HCT116 (cell line): ENCODE data around the gene ABL1. TPM values are rescaled to one million over a fixed set of nuclear protein-coding genes. Genes with fewer than 3 reads are reported as not detected.

ENCODE experiments used
- ATAC-seq: fragments of 200-7000 bp; cut with Tn5 transposase; 2 replicates; pipeline ENCODE4 v1.9.1; 2020; ENCODE audit warnings: mild to moderate bottlenecking, moderate library complexity
- BruUV-seq: library from RNA; stranded (reverse); fragments of 400-500 nt; replicated peaks from 2 replicates; lab custom pipeline; 2021; lab: Mats Ljungman, UMichigan
- CTCF ChIA-PET: fragments of 300-600 bp; sonication (Branson Sonifier 250); formaldehyde crosslinking; loops from one replicate; lab custom pipeline; 2021; ENCODE audit warnings: antibody characterized with exemption; lab: Charles Lee
- POLR2A ChIA-PET: fragments of 300-600, 350-600 bp; sonication (Branson Sonifier 250); formaldehyde crosslinking; loops from one replicate; lab custom pipeline; 2021; ENCODE audit warnings: antibody characterized with exemption; lab: Charles Lee
- RAD21 ChIA-PET, 2 experiments: fragments of 300-600 bp; sonication (Branson Sonifier 250); formaldehyde crosslinking; loops; one replicate each; lab custom pipeline; 2023; ENCODE audit warnings: low total read pairs in 2 of 2; ENCODE audit not compliant: uncharacterized antibody in 2 of 2, unreplicated experiment in 2 of 2, low non-redundant PET in 1 of 2; lab: Charles Lee
- DNase-seq: peaks from one replicate; pipeline ENCODE4 v3.0.0-alpha.2; 2010; ENCODE audit warnings: low read depth, low spot score
- H2AFZ ChIP-seq: fragments of 200-600 bp; shearing (Covaris generic), sonication (generic); 2 replicates; pipeline ENCODE4 v1.6.1; 2017; ENCODE audit warnings: low read depth, mixed run types, mixed read lengths, antibody characterized with exemption, low read length; ENCODE audit not compliant: poor library complexity, severe bottlenecking
- H3K27ac ChIP-seq: 2 replicates; pipeline ENCODE4 v1.5.1; 2012; ENCODE audit warnings: low read depth, low read length
- H3K27me3 ChIP-seq: fragments of 200-600 bp; sonication (generic); 2 replicates; pipeline ENCODE4 v1.6.1; 2016; ENCODE audit warnings: mixed run types, low read length, mixed read lengths; ENCODE audit not compliant: insufficient read depth
- H3K36me3 ChIP-seq, 2 experiments: fragments of 200-500 bp in 1 of 2; fragments of 200-600 bp in 1 of 2; sonication (Bioruptor generic) in 1 of 2; sonication (generic) in 1 of 2; 2 replicates each; pipeline versions ENCODE4 v1.5.1 to v1.6.1; 2014 to 2016; ENCODE audit warnings: low read length in 2 of 2, inconsistent platforms in 1 of 2, mixed read lengths in 1 of 2, mixed run types in 1 of 2; ENCODE audit not compliant: insufficient read depth in 2 of 2, control insufficient read depth in 1 of 2
- H3K4me1 ChIP-seq, 2 experiments: fragments of 200-600 bp in 1 of 2; sonication (generic) in 1 of 2; 2 replicates each; pipeline versions ENCODE4 v1.5.1 to v1.6.1; 2012 to 2017; ENCODE audit warnings: low read length in 2 of 2, inconsistent platforms in 1 of 2, mild to moderate bottlenecking in 1 of 2, mixed read lengths in 1 of 2, mixed run types in 1 of 2, moderate library complexity in 1 of 2; ENCODE audit not compliant: insufficient read depth in 2 of 2, control insufficient read depth in 1 of 2
- H3K4me2 ChIP-seq: fragments of 200-600 bp; sonication (generic); 2 replicates; pipeline ENCODE4 v1.6.1; 2017; ENCODE audit warnings: mixed run types, low read length, mixed read lengths
- H3K4me3 ChIP-seq, 2 experiments: fragments of 200-600 bp in 1 of 2; sonication (generic) in 1 of 2; replicated peaks in 1 of 2; 2 replicates each; pipeline ENCODE4 v1.5.1; 2011 to 2016; ENCODE audit warnings: low read length in 2 of 2, control low read depth in 1 of 2, low read depth in 1 of 2, mild to moderate bottlenecking in 1 of 2, mixed read lengths in 1 of 2, mixed run types in 1 of 2
- H3K79me2 ChIP-seq: fragments of 200-600 bp; sonication (generic); 2 replicates; pipeline ENCODE4 v1.6.1; 2017; ENCODE audit warnings: mild to moderate bottlenecking, mixed run types, low read length, moderate library complexity, mixed read lengths; ENCODE audit not compliant: insufficient read depth
- H3K9ac ChIP-seq: fragments of 200-600 bp; sonication (generic); 2 replicates; pipeline ENCODE4 v1.6.1; 2016; ENCODE audit warnings: low read length, mixed read lengths
- H3K9me2 ChIP-seq: fragments of 200-600 bp; sonication (generic), shearing (Covaris generic); 2 replicates; pipeline ENCODE4 v1.6.1; 2017; ENCODE audit warnings: mixed run types, mild to moderate bottlenecking, moderate library complexity; ENCODE audit not compliant: insufficient read depth
- H3K9me3 ChIP-seq, 2 experiments: fragments of 200-500 bp in 1 of 2; fragments of 200-600 bp in 1 of 2; sonication (Bioruptor generic) in 1 of 2; sonication (generic) in 1 of 2; 2 replicates each; pipeline ENCODE4 v1.6.1; 2014 to 2017; ENCODE audit warnings: low read length in 2 of 2, mixed read lengths in 2 of 2, inconsistent platforms in 1 of 2, low read depth in 1 of 2, mild to moderate bottlenecking in 1 of 2, mixed run types in 1 of 2, moderate library complexity in 1 of 2; ENCODE audit not compliant: control insufficient read depth in 1 of 2, insufficient read depth in 1 of 2
- H4K20me1 ChIP-seq: fragments of 200-600 bp; sonication (generic), shearing (Covaris generic); 2 replicates; pipeline ENCODE4 v1.6.1; 2017; ENCODE audit warnings: mixed run types, mild to moderate bottlenecking, moderate library complexity; ENCODE audit not compliant: insufficient read depth
- EZH2phosphoT487 ChIP-seq: fragments of 200-600 bp; IDR thresholded peaks from 2 replicates; pipeline ENCODE4 v1.6.1; 2018; ENCODE audit warnings: antibody characterized with exemption, borderline replicate concordance
- JUND ChIP-seq: IDR thresholded peaks from 2 replicates; pipeline ENCODE4 v1.6.1; 2012
- POLR2A ChIP-seq: IDR thresholded peaks from 2 replicates; pipeline ENCODE4 v1.7.0; 2011; ENCODE audit warnings: borderline replicate concordance; ENCODE audit not compliant: insufficient read depth, insufficient read length; ENCODE audit errors: extremely low read depth
- RAD21 ChIP-seq: IDR thresholded peaks from 2 replicates; pipeline ENCODE4 v1.6.1; 2012; ENCODE audit warnings: low read depth, mild to moderate bottlenecking
- SIN3A ChIP-seq: IDR thresholded peaks from 2 replicates; pipeline ENCODE4 v1.6.1; 2012; ENCODE audit warnings: low read depth
- TCF7L2 ChIP-seq: IDR thresholded peaks from 2 replicates; pipeline ENCODE4 v1.7.0; 2011; ENCODE audit warnings: borderline replicate concordance, inconsistent platforms; ENCODE audit not compliant: insufficient read depth, insufficient read length; ENCODE audit errors: extremely low read depth
- YY1 ChIP-seq: IDR thresholded peaks from 2 replicates; pipeline ENCODE4 v1.6.1; 2011; ENCODE audit warnings: low read length, low read depth, moderate library complexity, mild to moderate bottlenecking; ENCODE audit not compliant: insufficient replicate concordance; ENCODE audit errors: extremely low read depth
- ZFX ChIP-seq: fragments of 450-650 bp; IDR thresholded peaks from 2 replicates; pipeline ENCODE4 v1.6.1; 2017
- ZNF274 ChIP-seq: fragments of 200-500 bp; sonication (Bioruptor generic); IDR thresholded peaks from 2 replicates; pipeline ENCODE4 v1.6.1; 2014; ENCODE audit warnings: mild to moderate bottlenecking, low read depth, low read length, inconsistent platforms
- intact Hi-C: fragments of 100-400 bp; cut with micrococcal nuclease; formaldehyde crosslinking; loops from 2 replicates; pipeline ENCODE4 v1.10.0; 2022
- total RNA-seq: library from RNA; stranded (reverse); gene quantifications from one replicate; pipeline ENCODE4 v1.2.1, GENCODE V29; 2021; ENCODE audit not compliant: unreplicated experiment

Gene ABL1
- total RNA-seq, 1 experiment from 2014 or later = 54.7 TPM

- CTCF ChIA-PET = interaction anchor here (0.6 to 3.9 kb wide), 16 partner anchors 8 to 467 kb away, joined by 3 to 58 read pairs (median 4); no protein-coding TSS in a partner anchor
- no peak for ATAC-seq
- H3K4me2 ChIP-seq = no peak overlapping the region
- no peak for DNase-seq
- H3K9me2 ChIP-seq = no peaks in the 10 kb centered on the region
- no peak overlapping the region for H2AFZ ChIP-seq
- POLR2A ChIA-PET = no interaction called here
- TF ChIP-seq EZH2phosphoT487 = no peak
- no peaks in the 10 kb centered on the region for H3K4me1 ChIP-seq
- no peak overlapping the region for H3K27ac ChIP-seq
- H4K20me1 ChIP-seq = no peaks in the 10 kb centered on the region; the same call in 1 of the 2 replicates
- H3K36me3 ChIP-seq = peaks cover 18 to 19% of the 10 kb centered on the region in 2 experiments; a peak in 3 of 4 replicates
- H3K4me3 ChIP-seq = no peak overlapping the region
- H3K79me2 ChIP-seq = peaks cover 24% of the 10 kb centered on the region; the same call in 1 of the 2 replicates
- RAD21 ChIA-PET = interaction anchor here (1.2 to 2.5 kb wide), 3 partner anchors 70 to 129 kb away, joined by 3 to 12 read pairs (median 4); no protein-coding TSS in a partner anchor
- BruUV-seq = no TSS peak
- no peak overlapping the region for H3K9ac ChIP-seq
- no peaks in the 10 kb centered on the region for H3K27me3 ChIP-seq
- intact Hi-C loops = loop anchor here (5.0 kb wide), 1 partner anchor 407 kb away; no protein-coding TSS in a partner anchor
- H3K9me3 ChIP-seq = no peaks in the 10 kb centered on the region
Observed at GRCh38 chr9:130869250-130869649, 34.2 kb downstream of the ABL1 start.

GRCh38 chr9:130870491-130871381 lies 35.7 kb downstream of the ABL1 start:
- H4K20me1 ChIP-seq = no peaks in the 10 kb centered on the region; the same call in 1 of the 2 replicates
- BruUV-seq = no TSS peak
- no peak for TF ChIP-seq ZFX
- no peak for TF ChIP-seq YY1
- TF ChIP-seq EZH2phosphoT487 = no peak
- TF ChIP-seq TCF7L2 = no peak
- no peak for TF ChIP-seq ZNF274
- TF ChIP-seq RAD21 = no peak
- TF ChIP-seq JUND = no peak
- no peak for TF ChIP-seq SIN3A
- no peak for TF ChIP-seq POLR2A
- no peak overlapping the region for H3K27ac ChIP-seq
- POLR2A ChIA-PET = no interaction called here
- CTCF ChIA-PET = interaction anchor here (1.1 to 3.9 kb wide), 9 partner anchors 9 to 175 kb away, joined by 3 to 58 read pairs (median 4); no protein-coding TSS in a partner anchor
- DNase-seq = no peak
- no peak overlapping the region for H3K4me3 ChIP-seq
- H3K4me2 ChIP-seq = no peak overlapping the region
- H3K79me2 ChIP-seq = peaks cover 24% of the 10 kb centered on the region; the same call in 1 of the 2 replicates
- H3K9ac ChIP-seq = no peak overlapping the region
- RAD21 ChIA-PET = interaction anchor here (0.7 to 2.5 kb wide), 4 partner anchors 69 to 128 kb away, joined by 3 to 12 read pairs (median 4); no protein-coding TSS in a partner anchor
- H2AFZ ChIP-seq = no peak overlapping the region
- no peak for ATAC-seq
- H3K9me2 ChIP-seq = no peaks in the 10 kb centered on the region
- intact Hi-C loops = no loop called here
- H3K9me3 ChIP-seq = no peaks in the 10 kb centered on the region
- H3K27me3 ChIP-seq = no peaks in the 10 kb centered on the region
- H3K4me1 ChIP-seq = no peaks in the 10 kb centered on the region
- H3K36me3 ChIP-seq = peaks cover 22 to 30% of the 10 kb centered on the region in 2 experiments; a peak in 3 of 4 replicates
